ENCODE data around the gene DOK7.

GRCh38 chr4:3440979-3441500 lies 22.1 kb upstream of the DOK7 start:
- no peak for TF ChIP-seq CTCF (conservative IDR thresholded peaks at IDR 0.05)
- TF ChIP-seq ZFX (IDR thresholded peaks at IDR 0.05): no peak

Data from C4-2B (cell line).